Measurements from ENCODE around the gene PLEKHG3.
"Not testable (repeated sequence)": the region's sequence is repeated elsewhere in the genome, so short reads cannot be mapped to it uniquely, and the experiment has no call there.

Gene PLEKHG3

DNA sequence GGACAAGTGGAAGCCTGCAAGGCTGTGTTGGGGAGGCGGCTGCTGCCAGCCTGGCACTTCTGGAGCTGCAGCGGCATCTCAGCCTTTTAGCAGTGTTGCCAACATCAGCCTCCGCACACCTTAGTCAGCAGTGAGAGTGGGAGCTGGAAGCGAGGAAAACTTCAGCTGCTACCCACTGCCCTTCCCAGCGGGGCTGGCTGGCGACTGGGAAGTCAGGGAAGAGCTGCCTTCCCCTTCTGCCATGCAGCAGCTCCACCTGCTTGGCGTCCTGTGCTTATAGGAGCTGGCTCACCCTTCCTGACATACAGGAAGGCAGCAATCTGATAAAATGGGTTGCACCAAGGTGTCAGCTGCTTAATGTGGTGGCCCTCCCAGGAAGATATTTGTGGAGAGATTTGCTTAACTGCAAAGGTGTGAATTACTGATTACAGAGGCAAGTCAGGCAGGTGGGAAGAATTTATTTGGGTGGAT lies 15.4 kb upstream of the PLEKHG3 start:
- DNase-seq: no peak

DNA sequence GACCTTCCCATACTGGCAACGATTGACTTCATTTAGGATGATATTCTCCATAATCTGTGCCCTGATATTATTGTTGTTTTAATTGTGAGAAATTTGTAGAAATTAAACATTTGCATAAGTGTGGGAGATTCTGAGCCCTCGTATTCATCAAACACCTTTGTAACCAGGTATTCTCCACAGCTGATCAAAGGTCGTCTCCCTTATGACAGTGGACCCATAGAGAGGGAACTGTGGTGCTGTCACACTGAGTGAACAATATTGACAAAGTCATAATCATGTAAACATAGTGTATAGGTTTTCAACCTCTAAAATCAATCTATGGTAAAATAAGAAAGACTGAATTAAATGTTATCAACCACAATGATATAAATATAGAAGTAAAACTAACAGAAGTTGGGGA lies 14.9 kb upstream of the PLEKHG3 start:
- no peak for DNase-seq

DNA sequence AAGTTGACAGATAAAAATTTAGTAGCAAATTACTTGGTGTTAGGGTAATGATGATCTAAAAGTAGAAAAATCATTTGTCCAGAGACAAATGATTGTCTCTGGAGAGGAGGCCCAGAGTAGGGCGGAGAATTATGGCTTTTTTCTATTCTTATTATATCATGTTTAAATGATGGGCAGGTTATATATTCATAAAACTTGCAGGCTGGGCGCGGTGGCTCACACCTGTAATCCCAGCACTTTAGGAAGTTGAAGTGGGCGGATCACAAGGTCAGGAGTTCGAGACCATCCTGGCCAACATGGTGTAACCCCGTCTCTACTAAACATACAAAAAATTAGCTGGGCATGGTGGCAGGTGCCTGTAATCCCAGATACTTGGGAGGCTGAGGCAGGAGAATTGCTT lies 13.6 kb upstream of the PLEKHG3 start:
- not testable (repeated sequence) for DNase-seq

DNA sequence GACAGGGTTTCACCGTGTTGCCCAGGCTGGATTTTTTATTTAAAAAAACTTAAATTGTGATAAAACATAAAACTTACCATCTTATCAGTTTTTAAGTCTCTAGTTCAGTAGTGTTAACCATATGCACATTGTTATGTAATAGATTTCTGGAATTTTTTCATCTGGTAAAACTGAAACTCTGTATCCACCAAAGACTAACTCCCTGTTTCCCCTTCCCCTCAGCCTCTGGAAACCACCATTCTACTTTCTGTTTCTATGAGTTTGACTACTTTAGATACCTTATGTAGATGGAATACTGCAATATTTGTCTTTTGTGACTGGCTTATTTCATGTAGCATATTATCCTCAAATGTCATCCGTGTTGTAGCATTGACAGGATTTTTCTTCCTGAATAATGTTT lies 12.8 kb upstream of the PLEKHG3 start:
- DNase-seq: no peak

DNA sequence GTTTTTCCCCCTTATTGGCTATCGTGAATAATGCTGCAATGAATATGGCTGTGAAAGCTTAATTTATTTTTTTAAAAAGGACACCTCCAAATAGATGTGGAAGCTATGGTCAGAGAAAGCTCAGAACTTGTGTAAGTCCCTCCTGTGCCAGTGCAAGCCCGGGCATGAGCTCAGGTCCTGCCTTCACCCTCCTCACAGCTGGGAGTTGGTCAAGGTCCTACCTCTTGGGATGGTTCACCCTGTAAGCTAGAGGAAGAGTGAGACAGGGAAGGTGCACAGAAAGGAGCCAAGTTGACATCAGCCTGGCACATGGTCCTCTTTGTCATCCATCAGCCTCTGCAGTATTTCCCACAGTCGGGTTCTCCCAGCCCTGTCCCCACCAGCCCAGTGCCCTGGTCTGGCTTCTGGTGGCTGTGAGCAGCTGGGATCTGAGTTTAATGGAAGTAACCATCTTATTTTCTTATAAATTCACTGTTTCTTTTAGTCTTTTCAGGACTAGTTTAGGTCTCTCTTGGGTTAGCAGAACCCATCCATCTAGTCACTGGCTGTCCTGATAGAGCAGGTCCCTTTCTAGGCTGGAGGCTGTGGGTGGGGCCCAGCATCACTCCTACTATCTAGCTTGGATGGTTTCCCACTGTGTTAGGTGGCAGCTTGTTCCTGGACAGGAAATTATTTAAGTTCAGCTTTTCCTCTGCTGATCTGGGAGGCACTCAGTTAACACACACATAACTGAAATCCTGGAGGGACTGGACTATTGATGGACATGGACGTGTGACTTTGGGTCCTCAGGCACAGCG lies 11.8 kb upstream of the PLEKHG3 start:
- no peak for DNase-seq

DNA sequence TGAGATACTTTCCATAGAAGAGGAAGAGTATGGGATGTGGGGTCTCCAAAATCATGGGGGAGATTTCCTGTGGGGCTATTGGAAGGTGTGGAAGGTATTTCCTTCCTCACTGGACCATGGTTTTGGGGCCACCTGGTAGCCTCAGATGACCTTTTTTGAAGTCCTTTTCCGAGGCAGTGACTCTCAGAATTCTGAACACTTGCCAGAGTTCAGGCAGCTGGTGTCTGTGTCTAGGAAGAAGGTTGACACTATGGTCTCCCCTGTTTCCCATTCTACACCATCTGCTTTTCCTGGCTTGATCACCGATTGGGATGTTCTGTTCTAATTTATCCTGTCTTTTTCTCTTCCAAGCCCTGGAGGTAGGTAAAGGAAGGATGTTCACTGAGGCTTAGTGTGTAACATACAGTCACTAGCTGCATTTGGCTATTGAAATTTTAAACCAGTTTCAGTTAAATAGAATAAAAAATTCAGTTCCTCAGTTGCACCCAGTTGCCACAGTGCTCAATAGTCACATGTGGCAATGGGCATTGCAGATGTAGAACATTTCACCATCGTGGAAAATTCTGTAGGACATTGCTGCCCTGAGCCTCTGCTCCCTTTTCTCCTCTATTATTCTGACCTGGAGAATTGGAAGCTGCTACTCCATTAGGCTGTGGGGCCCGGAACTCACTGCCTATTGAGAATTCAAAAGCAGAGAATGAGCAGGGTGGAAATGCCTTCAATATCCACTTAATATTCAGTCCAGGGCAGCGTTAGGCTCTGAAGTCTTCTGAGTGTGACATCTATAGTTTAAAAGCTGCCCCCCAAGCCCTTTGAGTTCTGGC lies 11.0 kb upstream of the PLEKHG3 start:
- no peak for DNase-seq

DNA sequence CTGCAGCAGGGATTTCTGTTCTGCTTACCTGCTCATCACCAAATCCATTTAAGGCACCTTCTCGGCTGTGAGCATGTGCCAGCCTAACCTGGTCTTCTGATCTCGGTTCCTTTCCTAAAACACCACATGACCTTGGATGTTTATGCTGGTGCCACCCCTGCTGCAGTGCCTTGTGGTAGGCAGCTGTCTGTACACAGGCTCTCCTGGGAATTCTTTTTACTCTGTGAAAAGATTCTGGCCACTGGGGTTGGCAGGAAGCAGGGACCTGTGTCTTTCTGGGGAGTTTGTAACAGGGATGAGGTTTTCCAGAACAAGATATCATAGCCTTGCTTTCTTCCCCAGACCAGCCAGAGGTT lies 10.4 kb upstream of the PLEKHG3 start:
- no peak for DNase-seq

DNA sequence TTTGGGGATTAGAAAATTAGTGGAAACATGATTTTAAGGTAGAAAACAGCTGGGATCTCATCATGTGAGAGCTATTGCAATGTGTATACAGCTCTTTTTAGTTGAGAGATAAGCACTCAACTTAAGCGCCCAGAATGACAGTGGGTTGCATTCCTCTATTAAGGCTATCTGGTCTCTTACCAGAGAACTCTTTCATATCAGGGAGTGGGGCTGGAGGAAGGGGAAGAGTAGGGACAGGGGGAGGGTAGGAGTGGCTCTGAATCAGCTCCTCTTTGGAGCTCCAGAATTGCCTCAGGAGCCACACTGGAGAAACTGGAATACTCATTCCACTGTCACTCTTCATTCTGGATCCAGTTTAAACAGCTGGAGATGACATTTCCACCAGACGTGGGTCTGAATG lies 9.2 kb upstream of the PLEKHG3 start:
- DNase-seq: no peak

DNA sequence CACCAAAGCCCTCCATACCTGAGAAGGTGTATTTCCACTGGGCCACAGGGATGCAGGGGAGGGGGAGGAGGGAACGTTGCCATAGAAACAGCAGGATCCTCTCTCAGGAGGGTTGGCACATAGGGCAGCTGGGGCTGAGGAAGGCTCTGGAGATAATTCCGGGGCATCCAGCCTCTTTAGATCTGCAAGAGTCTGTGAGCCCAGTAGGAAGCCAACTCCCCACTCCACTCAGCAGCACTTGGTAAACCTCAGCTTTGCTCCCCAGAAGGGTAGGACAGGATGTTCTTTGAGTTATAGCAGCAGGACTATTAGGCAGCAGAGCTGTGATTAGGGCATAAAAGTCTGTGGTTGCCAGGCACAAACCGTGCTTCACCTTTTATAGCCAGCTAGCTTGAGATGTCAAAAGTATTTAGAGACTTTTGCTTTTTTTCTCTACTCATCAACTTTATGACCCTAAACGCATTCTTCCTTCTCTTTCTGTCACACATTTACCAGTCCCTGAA lies 7.8 kb upstream of the PLEKHG3 start:
- no peak for DNase-seq

DNA sequence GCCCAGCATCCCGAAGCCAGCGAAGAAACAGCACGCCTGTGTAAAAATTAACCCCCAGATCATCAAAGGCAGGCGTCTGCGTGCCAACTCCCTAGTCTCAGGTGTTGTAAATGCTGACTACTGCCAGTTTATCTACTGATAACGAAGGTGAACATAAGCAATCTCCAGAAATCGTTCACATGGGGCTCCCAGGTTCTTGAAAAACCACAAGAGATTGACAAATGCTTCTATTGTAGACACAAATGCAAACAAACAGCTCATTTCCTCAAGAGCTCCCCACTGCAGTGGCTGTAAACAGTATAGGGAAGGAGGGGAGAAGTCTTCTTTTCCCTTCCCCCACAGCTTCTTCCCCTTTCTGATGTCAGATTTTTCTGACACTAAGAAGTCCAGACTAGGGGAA lies 5.3 kb upstream of the PLEKHG3 start:
- no peak for DNase-seq

DNA sequence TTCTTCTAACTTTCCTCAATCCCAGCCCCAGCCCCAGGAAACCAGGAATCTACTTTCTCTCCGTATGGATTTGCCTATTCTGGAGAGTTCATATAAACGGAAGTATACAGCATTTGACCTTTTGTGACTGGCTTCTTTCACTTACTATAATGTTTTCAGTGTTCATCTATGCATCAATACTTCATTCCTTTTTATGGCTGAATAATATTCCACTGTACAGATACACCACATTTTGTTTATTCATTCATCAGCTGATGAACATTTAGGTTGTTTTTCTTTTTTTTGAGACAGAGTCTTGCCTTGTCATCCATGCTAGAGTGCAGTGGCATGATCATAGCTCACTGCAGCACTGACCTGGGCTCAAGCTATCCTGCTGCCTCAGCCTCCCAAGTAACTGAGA lies 3.9 kb upstream of the PLEKHG3 start:
- no peak for DNase-seq

DNA sequence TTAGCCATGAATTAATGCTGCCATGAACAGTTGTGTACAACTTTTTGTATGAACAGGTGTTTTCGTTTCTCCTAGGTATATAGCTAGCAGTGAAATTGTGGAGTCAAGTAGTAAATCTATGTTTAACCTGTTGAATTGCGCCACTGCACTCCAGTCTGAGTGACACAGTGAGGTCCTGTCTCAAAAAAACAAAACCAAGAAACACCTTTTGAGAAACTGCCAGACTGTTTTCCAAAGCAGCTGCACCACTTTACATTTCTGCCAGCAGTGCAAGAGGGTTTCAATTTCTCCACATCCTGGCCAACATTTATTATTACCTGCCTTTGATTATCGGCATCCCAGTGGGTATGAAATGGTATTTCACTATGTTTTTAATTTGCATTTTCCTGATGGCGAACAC lies 3.3 kb upstream of the PLEKHG3 start:
- DNase-seq: no peak

DNA sequence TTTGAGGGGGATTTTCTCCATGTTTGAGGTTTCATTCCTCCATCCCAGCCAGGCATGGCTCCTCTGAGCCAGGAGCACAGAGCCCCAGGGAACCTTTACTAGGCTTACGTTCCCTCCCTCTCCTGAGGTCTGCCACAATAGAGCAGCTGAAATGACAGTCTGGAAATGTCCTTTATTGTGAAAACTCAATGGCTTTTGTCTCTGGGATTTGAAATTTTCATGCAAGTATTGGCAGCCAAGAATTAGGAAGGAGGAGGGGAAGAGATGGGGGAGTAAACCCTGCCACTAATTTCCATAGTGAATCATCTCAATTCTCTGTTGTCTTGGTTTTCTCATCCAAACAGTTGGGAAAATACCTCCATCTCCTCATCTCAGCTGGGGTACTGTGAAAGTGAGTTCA lies 2.6 kb upstream of the PLEKHG3 start:
- DNase-seq: no peak

DNA sequence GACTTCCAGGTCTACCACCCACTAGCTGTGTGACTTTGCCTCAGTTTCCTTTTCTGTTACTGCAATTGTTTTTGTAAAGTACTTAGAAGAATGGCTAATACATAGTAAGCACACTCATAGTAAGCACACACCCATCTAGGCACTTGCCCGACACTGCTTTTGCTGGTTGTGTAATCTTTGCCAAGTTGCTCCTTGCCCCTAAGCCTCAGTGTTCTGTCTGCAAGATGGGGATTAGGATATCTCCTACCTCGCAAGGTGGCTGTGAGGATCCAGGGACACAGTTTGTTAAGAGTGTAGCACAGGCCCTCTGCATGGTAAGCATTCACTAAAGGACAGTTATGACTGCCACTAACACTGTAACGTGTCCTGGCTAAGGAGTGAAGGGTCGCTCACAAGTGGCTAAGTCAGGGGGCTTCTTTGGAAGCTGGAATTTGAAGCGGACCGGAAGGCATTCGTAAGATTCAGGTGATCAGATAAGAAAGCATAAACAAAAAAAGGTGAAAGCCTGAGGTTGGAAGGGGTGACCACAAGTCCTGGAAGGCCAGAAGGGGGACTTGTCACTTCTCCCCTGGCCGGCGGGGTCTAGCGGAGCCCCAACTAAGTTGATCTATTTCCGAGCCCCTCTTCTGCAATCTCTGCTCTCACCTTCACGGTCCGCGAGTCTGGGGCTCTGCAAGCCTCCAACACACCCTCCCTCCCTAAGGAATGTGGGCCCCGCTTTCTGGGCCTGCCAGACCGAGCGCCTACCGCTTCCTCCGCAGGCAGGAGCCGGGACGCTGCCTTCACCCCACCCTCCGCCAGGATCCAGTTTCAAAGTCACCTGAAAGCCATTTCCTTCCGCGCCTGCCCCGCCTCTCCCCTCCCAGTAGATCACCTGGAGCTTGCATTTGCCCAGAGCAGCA lies 1.5 kb upstream of the PLEKHG3 start:
- DNase-seq: no peak

DNA sequence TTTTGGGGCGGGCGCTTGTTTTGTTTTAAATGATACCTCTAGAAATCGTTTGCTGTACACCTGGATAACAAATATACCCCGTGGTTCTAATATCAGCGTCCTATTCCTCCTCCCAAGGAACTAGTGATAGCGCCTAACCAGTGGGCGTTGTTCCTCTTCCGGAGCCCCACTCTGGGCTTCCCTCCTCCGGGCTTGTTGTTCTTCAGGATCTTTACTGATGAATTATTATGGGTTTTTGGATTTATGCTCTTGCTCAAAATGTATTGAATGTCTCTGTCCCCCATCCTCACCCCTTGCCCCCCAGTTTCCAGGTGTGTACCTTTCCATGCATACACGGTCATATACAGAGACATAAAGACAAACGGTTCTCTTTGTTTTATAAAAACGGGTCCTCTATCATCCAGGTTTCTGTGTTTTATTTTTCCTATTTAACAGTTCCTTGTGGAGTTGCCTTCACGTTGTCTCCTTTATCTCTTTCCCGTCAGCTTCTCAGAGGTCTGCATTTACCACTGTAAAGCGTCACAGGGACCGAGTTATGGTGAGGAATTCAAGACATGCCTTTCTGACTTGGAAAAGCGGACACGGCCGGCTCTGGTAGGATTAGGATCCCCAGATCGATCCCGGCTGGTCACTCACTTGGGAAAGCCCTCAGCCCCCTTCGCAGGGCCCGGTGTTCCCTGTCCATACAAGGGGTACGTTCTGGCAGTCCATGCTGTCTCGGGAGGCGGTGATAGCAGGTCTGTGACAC lies 655 bp upstream of the PLEKHG3 start:
- DNase-seq: no peak

DNA sequence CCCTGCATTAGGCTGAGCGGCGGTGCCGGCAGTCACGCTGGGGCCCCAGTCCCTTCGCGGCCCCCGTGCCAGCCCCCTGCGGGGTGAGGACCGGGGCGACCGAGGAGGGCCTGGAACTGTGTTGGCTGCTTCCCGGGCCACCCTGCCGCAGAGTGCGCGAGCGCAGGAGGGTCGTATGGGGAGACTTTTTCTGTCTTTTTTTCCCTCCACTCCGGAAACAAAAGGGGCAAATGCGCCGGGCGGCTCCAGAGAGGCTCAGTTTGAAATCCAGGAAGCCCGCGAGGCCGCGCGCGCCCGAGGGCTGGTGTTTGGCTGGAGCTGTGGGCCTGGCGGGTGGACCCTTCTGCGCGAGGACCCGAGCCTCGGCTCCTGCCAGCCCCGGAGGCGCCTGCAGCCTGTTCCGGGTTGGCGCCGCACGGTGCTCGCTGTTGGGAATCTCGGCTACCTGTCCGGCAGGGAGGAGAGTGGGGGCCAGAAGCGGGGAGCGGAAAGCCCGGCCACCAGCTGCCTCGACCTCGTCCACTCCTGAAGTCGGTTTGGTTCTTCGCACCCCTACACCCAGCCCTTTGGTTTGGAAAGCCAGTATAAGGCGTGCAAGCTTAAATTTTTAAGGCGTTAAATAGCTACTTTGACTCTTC lies 638 bp downstream of the PLEKHG3 start:
- DNase-seq: no peak

DNA sequence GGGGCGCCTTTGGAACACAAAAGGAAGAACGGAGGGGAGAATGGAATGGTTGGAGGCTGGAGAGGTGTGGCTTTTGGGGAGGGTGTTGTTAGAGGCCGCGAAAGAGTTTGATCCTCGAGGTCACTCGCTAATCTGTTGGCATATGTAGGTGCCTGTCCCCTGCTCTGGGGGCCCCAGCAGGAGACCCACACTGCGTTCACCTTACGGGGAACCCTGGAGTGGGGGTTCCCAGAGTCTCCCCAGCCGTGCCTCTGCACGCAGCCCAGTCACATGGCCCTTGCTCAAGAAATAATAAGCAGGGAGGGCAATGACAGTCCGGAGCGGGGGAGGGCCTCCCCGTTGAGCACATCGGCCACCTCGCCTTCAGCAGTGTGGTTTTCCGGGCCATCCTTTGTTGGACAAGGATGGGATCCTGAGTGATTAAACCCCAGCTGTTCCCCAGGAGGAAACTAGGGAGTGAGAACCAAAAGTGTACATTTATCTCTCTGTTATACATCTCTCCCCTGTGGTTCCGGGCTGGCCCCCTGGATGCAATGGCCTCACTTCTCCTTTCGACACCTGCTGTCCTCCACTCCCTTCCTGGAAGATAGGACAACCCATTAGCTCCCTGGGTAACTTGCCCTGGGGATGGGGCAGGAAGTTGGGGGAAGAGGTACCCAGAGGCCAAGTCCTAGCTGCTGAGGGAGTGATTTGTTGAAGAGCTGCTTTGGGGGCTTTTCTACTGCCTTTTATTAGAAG lies 1.3 kb downstream of the PLEKHG3 start:
- DNase-seq: no peak

DNA sequence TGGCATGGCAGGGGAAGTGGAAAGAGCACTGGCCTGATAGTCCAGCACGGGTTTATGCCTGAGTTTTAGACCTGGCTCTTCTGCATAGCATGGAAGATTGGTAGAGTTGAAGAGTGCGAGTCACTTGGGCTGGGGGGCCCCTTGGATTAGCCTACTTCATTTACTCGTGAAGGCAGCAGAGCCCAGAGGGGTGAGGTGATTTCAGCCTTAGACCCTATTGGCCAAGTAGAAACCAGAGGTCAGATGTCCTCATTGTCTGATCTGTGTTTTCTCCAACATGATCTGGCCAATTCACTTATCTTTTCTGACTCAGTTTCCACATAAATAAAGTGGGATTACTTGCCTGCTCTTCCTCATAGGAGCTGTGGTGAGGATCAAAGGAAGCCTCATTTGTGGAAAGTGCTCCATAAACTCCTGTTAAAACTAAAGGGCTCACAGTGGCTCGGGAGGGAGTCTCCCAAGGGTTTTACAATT lies 1.9 kb downstream of the PLEKHG3 start:
- no peak for DNase-seq

DNA sequence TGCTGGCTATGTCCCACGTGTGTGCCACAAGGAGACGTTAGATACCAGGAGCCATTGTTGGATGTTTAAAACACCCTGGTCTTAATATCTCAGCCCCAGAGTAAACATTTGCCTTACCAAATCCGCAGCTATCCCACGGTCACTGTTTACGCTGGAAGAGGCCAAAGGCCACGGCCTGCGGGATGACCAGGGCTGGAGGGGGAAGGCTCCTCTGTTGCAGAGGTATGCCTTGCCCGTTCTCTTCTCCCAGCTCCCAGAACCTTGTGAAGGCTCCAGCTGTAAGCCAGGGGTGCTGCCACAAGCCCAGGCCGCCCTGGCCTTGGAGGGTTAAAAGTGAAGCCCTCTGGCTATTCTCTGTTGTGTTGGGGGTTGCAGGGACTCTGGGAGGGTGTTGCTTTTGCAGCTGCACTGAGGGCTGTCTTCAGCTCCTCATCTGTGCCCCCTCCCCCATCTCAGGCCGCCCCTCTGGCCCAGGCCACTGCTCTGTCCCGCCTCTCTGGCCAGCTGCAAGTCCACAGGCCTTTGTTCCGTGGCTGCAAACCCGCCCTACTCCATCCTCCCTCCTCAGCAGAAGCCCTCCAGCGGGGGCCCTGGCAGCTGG lies 2.5 kb downstream of the PLEKHG3 start:
- no peak for DNase-seq

DNA sequence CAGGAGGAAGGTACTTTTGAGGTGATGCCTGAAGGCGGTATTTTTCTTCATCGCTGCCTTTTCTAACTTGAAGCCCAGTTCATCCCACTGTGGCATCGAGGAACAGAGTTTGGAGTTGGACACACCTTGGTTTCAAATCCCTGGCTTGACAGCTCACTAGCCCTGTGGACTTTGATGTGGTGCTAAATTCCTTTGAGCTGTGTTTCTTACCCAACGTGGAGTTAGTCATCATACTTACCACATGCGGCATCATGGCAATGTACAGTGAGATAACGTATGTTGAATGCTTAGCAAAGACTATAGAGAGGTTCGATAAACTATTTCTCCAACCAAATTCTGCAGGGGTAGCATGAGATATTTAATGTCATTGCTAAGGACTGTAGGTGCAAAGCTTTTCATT lies 3.4 kb downstream of the PLEKHG3 start:
- DNase-seq: no peak

Data from activated T-cell treated with anti-CD3 and anti-CD28 coated beads, Interleukin-2, amount 50 U/mL, for 1 hour (primary cell).